Right renal pelvis (tissue), 4 donors: ENCODE results near the gene ADCY5. TPM values are rescaled to one million over a fixed set of nuclear protein-coding genes. Genes with fewer than 3 reads are reported as not detected.

Experiments used
- DNase-seq, 4 donors: peaks; one replicate each; pipeline ENCODE4 v3.0.0-alpha.2; 2013; ENCODE audit warnings: low read depth in 4 of 4, low spot score in 3 of 4, missing footprints in 1 of 4
- polyA plus RNA-seq, 4 donors: library from polyadenylated mRNA; unstranded; fragments of 120-200 nt; gene quantifications; one replicate each; pipeline ENCODE4 v1.2.1, GENCODE V29; 2013; ENCODE audit not compliant: insufficient read length in 4 of 4

The ADCY5 gene
- polyA plus RNA-seq, 4 donors: 11.9 to 14.1 (median 12.5) TPM

- DNase-seq: no peak
These were observed 75.4 kb downstream of the ADCY5 start for GRCh38 chr3:123373474-123373987.

DNA sequence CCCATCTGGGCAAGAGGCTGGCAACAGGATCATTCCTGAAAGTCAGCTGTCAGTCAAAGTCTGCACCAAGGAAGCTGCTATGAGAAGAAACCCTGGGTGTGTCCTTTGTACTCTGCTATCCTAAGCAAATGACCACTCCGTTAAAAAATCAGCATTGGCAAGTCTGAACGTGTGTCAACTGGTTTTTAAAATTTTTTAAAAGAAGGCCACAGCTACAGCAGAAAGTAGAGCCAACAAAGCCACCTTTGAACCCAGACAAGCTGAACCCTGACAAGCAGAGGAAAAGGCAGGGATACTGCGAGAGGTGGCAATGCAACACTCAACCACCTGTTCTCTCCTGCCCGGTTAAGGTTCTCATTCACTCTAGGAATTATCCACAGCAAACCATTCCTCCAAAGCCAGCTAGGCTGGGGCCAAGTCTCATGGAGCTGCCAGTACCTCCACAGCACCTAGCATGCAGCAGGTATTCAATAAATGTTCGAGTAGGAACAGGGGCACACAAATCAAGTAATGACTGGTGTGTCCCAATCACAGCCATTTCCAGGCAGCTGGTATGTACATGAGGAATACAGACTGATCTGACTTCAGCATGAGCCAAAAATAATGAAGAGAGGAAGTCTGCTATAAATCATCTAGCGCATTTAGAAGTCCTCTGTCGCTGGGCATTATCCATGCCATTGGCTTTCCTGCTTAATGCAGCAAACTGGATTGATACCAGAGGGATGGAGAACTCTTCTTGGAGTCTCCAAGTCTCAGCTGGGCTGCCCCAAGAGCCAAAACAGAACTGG, 76.0 kb downstream of the ADCY5 start:
- no peak for DNase-seq

DNA sequence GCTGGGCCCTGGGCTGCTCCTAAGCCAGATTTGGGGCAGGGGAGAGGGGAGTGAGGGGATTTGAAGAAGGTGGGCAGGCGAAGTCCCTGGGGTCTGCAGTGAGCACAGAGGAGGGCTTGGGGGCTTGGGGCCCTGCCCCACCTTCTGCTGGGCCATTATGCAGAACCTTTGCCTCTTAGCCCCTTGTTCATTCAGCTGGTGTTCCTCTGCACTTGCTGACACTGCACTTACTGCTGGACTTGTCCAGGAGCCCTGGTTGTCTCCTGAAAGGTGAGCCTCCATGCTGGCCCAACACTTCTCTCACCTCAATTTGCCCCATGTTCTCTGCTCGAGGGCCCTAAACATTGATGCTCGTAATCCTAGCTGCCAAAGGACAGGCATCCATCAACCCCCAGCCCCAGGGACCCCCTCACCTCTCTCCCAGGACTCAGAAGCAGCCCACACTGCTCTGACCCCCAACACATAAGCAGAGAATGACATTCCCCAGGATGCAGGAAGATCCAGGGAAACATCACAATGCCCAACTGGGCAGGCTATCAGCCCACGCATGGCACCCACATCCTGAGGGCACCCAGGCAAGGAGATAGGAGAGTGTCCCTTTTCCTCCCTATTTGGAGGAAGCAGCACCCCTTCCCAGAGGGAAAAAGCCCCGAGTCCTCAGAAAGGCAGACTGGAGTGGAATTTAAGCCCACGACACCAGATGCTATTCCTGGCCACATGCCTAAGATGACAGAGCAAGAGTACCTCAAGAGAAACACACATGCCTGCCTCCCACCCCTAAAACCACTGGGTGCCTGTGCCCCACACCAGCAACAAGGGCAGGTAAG, 76.8 kb downstream of the ADCY5 start:
- no peak for DNase-seq

GRCh38 chr3:123371426-123371825, 77.5 kb downstream of the ADCY5 start:
- DNase-seq: no peak

DNA sequence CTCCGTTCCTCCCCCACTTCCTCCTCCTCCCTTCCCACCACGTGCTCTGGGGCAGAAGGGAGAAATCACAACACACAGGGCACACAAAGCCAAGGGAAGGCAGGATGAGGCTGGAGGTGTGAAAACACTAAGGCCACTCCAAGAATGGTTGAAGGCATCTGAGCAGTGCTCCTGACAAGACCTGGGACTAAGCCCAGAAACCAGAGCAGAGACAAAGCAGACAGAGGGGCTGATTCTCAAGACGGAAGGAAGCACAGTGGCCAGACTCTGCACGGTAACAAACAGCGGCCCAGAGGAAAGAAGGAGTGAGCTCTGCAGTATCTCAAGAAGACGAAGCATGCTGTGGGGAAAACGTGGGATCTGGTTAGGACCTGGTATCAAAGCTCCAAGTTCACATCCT, 78.1 kb downstream of the ADCY5 start:
- no peak for DNase-seq

DNA sequence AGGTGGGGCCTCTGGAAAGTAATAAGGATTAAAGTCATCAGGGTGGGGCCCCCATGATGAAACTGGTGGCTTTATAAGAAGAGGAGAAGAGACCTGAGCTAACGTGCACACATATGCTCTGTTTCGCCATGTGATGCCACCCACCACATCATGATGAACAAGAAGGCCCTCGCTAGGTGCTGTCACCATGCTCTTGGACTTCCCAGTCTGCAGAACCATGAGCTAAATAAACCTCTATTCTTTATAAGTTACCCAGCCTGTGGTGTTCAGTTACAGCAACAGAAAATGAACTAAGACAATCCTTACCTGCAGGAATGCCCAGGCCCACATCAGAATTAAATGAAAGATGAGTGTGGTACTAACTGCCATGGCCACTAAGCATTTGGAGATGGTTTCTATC, 79.8 kb downstream of the ADCY5 start:
- DNase-seq: no peak

DNA sequence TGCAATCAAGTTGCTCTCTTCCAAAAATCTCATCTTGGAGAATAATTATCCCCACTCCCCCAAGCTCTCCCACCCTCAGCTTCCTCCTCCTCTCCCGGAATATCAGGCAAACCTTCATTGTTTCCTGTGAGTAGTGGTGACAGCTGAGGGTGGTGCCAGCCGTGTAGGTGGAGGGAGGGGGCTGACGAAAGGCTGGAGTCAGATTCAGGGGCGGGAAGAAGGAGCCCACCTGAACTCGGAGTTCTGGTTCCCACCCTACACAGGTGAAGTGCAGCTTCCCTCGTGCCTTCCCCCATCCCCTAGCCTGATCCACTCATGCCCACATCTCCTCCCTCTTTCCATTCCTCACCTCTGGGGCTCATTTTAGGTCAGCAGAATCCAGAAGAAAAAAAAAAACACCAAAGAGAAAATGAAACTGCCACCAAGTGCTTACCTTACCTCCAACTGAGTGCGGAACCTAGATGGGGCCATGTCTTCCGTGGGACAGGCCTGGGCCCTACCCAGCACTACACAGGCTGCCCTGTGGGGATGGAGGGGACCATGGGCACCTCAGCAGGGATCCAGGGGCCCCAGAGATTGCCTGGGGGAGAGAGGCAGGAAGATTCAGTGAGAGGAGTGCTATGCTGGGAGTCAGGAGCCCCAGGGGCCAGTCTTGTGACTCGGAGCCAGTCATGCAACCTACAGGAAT, 81.3 kb downstream of the ADCY5 start:
- no peak for DNase-seq

GRCh38 chr3:123365450-123366143, 83.3 kb downstream of the ADCY5 start:
- DNase-seq: no peak

- no peak for DNase-seq
These were observed 87.8 kb downstream of the ADCY5 start for GRCh38 chr3:123361071-123361470.

GRCh38 chr3:123357275-123357674, 91.6 kb downstream of the ADCY5 start:
- no peak for DNase-seq

DNA sequence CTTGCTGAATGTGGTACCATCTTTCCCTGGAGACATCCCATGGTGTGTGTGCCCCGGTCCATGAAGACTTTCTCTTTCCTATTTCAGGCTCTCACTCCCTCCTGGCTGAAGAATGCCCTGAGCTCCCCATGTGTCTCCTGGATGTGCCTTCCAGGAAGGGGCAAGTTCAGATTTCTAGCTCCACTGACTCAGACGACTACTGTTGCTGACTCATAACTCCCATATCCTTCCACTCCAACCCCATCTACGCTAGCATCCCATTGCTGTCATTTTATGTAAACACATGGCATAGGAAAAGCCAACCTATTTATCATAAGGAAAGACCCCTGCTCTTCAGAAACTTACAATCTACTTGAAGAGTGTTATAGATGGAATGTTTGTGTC, 95.0 kb downstream of the ADCY5 start:
- DNase-seq: no peak

DNA sequence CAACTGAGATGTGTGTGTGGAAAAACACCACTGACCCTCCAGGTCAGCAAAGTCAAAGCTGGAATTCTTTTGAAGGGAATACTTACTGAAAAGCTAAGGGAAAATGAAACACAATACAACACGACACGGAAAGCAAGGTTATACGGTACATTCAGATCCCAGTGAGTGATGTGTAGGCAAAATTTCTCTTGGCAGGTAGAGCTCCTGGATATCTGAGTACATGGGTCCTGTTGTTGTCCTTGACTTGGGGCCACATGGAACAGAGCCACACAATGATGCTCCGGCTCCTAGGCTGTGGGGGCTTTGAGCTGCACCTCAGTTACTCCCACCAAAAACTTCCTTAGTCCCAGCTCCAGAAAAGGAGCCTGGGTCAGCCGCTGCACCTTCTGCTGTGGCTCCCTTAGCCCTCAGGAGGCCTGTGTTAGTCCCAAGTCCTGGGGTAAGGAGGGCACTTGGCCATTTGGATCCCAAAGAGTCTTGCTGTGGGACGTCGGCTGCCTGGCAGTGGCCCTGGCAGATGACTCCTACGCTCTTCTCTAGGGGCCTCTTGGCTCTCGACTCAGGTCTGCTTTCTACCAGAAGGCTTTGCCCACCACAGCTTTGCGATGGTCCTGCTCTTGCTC, 95.6 kb downstream of the ADCY5 start:
- no peak for DNase-seq

GRCh38 chr3:123352134-123352554, 96.7 kb downstream of the ADCY5 start:
- DNase-seq: no peak

- no peak for DNase-seq
These were observed 97.4 kb downstream of the ADCY5 start for GRCh38 chr3:123351501-123351900.

DNA sequence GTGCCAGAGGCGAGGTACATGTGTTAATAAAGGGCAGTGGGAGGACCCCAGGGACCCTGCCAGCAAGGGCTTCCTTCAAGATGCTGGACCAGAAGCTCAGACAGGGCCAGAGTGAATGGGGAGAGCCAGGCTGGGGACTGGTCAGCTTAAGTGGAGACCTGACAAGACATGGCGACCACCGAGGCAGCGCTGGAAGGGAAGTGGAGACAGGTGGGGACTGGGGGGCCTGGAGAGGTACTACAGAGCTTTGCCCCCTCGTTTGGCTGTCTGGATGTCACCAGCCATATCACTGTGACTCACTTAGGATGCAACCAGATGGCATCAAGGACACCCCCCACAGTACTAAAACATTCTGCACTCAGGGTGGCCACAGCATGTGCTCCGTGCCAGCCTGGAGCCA, 97.9 kb downstream of the ADCY5 start:
- DNase-seq: no peak

DNA sequence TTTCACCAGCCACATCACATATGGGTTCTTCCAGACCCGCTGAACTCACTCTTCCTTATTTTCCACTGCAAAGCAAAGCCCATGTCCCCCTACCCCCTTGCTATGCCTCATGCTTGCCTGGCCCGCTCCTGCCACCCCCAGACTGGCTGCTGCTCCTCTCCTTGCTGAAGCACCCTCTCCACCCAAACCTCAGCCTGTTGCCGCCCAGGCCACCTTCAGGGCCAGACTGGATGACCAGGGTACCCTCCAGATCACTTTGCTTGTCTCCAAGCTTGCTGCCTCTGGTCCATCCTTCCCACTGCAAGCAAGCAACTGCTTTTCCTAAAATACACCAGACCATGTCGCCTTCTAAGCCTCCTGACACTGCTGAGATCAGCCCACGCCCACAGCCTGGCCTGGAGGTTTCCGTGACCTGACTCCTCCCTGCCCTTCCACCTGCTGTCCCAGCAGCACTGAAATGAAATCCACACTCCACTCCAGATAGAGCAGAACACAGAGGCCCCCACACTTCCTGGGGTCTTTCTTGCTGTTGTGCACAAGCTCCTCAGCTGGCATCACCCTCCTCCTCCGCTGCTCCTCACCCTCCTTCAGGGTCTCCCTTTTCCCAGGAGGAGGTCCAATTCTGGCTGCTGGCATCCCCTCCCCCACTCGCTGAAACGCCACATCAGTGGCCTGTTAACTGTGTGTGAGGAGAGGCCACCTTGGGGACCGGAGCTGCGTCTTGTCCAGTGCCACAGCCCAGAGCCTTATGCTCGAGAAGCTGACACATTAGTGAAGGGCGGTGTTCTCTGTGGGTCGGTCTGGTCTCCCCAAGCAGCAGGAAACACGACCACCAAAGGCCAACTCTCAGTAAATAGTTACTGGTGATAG, 99.1 kb downstream of the ADCY5 start:
- DNase-seq: no peak

- no peak for DNase-seq
These were observed 99.7 kb downstream of the ADCY5 start for GRCh38 chr3:123349201-123349535.

DNA sequence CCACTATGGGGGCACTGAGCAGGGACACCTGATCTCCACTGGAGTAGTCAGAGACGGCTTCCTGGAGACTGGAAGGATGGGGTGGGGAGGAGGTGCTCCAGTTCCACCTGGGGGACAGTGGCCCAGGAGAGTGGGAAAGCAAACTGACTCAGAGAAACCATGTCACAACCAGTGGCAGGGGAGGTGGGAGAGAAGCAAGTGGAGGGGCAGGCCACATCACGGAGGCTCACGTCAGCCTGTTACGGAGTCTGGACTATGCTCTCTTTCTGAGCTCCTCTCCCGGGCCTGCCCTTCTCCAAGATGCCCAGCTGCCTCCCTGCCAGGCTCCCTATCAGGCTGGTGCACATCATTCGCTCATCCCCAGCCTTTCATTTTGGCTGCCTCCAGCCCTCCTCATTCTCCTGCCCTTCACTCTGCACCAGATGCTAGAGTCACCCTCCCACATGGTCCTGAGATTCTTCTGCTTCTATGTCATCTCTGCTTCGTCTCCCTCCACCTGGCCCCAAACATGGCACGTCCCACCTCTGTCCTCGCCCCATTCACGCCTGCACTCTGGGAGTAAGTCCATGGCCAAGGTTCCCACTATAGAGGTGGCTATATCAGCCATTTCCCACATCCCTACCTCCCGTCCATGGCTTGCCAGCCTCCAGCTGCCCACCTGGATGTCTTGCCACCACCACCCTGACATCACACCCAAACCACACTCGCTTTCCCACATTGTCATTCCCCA, 100.3 kb downstream of the ADCY5 start:
- DNase-seq: no peak
